Peyer's patch (tissue), 4 donors: ENCODE results near the gene UNKL. TPM values are rescaled to one million over a fixed set of nuclear protein-coding genes. Genes with fewer than 3 reads are reported as not detected.

Experiments
- DNase-seq, 3 donors: peaks; one replicate each; pipeline ENCODE4 v3.0.0-alpha.2; 2017 to 2019
- H3K27ac ChIP-seq, 4 donors: fragments of 200-600 bp; sonication (generic); one replicate each; pipeline ENCODE4 v1.5.1; 2016 to 2019
- H3K27me3 ChIP-seq, 2 donors: fragments of 200-600 bp; sonication (generic); one replicate each; pipeline ENCODE4 v1.5.1; 2019
- H3K36me3 ChIP-seq, 3 donors: fragments of 200-600 bp; sonication (generic); one replicate each; pipeline ENCODE4 v1.5.1; 2016 to 2019
- H3K4me1 ChIP-seq, 4 donors: fragments of 200-600 bp; sonication (generic); one replicate each; pipeline ENCODE4 v1.5.1; 2016 to 2019
- H3K4me3 ChIP-seq, 4 donors: fragments of 200-600 bp; sonication (generic); 1 replicate in 3 of 4; 2 replicates in 1 of 4; pipeline ENCODE4 v1.5.1; 2016 to 2019; ENCODE audit warnings: mild to moderate bottlenecking in 1 of 4
- H3K9me3 ChIP-seq, 4 donors: fragments of 200-600 bp; sonication (generic); one replicate each; pipeline ENCODE4 v1.5.1; 2016 to 2019; ENCODE audit warnings: mild to moderate bottlenecking in 1 of 4
- CTCF ChIP-seq, 6 experiments: fragments of 450-650 bp in 4 of 6; fragments of 200-600 bp in 2 of 6; sonication (generic) in 1 of 6; IDR thresholded peaks; one replicate each; pipeline ENCODE4 v1.5.1; 2017 to 2019; ENCODE audit warnings: antibody characterized with exemption in 6 of 6, mild to moderate bottlenecking in 3 of 6, moderate library complexity in 1 of 6
- POLR2A ChIP-seq, 2 donors: fragments of 450-650 bp; IDR thresholded peaks; one replicate each; pipeline ENCODE4 v1.5.1; 2017; ENCODE audit warnings: antibody characterized with exemption in 2 of 2, mild to moderate bottlenecking in 2 of 2, moderate library complexity in 2 of 2
- total RNA-seq, 4 donors: library from RNA; depleted of rRNA; stranded (reverse); fragments of >200 nt; gene quantifications; one replicate each; pipeline ENCODE4 v1.1.0, GENCODE V29; 2016

Gene UNKL
- total RNA-seq, 4 donors from 2014 or later: 10.9 to 113 (median 38.4) TPM

- Histone ChIP-seq H3K9me3 (no peaks in the 10 kb centered on the region), H3K27ac (peak overlapping the region; percentile 90 to 95 (median 93)), H3K4me3 (peak overlapping the region; percentile 68 to 91 (median 80)), H3K4me1 (peaks cover 0 to 17% (median 11%) of the 10 kb centered on the region in 4 donors), H3K36me3 (no peaks in the 10 kb centered on the region), H3K27me3 (no peaks in the 10 kb centered on the region)
- DNase-seq: peak in 1 of 3 donors; percentile 51
- TF ChIP-seq POLR2A (IDR thresholded peaks at IDR 0.05) (no peak), CTCF (IDR thresholded peaks at IDR 0.05) (no peak)
Measured at GRCh38 chr16:1420111-1420539, 5.6 kb upstream of the UNKL start.

GRCh38 chr16:1416521-1416941 is 2.0 kb upstream of the UNKL start:
- Histone ChIP-seq H3K27ac (no peak overlapping the region), H3K27me3 (no peaks in the 10 kb centered on the region), H3K4me3 (no peak overlapping the region), H3K9me3 (no peaks in the 10 kb centered on the region), H3K36me3 (no peaks in the 10 kb centered on the region), H3K4me1 (peaks cover 0 to 19% (median 13%) of the 10 kb centered on the region in 4 donors)
- DNase-seq: no peak
- TF ChIP-seq CTCF (IDR thresholded peaks at IDR 0.05): no peak
- TF ChIP-seq POLR2A (IDR thresholded peaks at IDR 0.05): no peak

- H3K4me1 ChIP-seq: peaks cover 0 to 5% (median 2%) of the 10 kb centered on the region in 4 donors
- peak overlapping the region; percentile 76 to 98 (median 97) for H3K4me3 ChIP-seq
- H3K9me3 ChIP-seq: no peaks in the 10 kb centered on the region
- peak; percentile 73 to 81 (median 73) for DNase-seq
- peak; percentile 57 to 71 (median 62) for TF ChIP-seq CTCF (IDR thresholded peaks at IDR 0.05)
- no peak for TF ChIP-seq POLR2A (IDR thresholded peaks at IDR 0.05)
- no peaks in the 10 kb centered on the region for H3K36me3 ChIP-seq
- H3K27me3 ChIP-seq: no peaks in the 10 kb centered on the region
- peak overlapping the region; percentile 77 to 98 (median 92) for H3K27ac ChIP-seq
Measured at GRCh38 chr16:1413684-1414531, 596 bp downstream of the UNKL start.

- H3K27me3 ChIP-seq: no peaks in the 10 kb centered on the region
- DNase-seq: no peak
- H3K4me3 ChIP-seq: no peak overlapping the region
- H3K9me3 ChIP-seq: no peaks in the 10 kb centered on the region
- no peaks in the 10 kb centered on the region for H3K36me3 ChIP-seq
- no peak for TF ChIP-seq POLR2A (IDR thresholded peaks at IDR 0.05)
- TF ChIP-seq CTCF (IDR thresholded peaks at IDR 0.05): no peak
- H3K27ac ChIP-seq: no peak overlapping the region
- H3K4me1 ChIP-seq: peaks cover 0 to 13% (median 7%) of the 10 kb centered on the region in 4 donors
Measured at GRCh38 chr16:1412847-1413246, 1.7 kb downstream of the UNKL start.

- H3K27ac ChIP-seq: peak overlapping the region in 2 of 4 donors; percentile 4 to 61
- no peaks in the 10 kb centered on the region for H3K27me3 ChIP-seq
- H3K4me1 ChIP-seq: peaks cover 0 to 14% (median 7%) of the 10 kb centered on the region in 4 donors
- peaks cover 0 to 10% (median 0%) of the 10 kb centered on the region in 3 donors for H3K36me3 ChIP-seq
- DNase-seq: peak; percentile 96 to 98 (median 97)
- H3K4me3 ChIP-seq: peak overlapping the region; percentile 26 to 51 (median 44)
- TF ChIP-seq CTCF (IDR thresholded peaks at IDR 0.05) (no peak), POLR2A (IDR thresholded peaks at IDR 0.05) (no peak)
- no peaks in the 10 kb centered on the region for H3K9me3 ChIP-seq
Measured at GRCh38 chr16:1408171-1408837, 6.2 kb downstream of the UNKL start.
